ENCODE data around the gene SS18. TPM values are rescaled to one million over a fixed set of nuclear protein-coding genes. Genes with fewer than 3 reads are reported as not detected.

Gene SS18
- total RNA-seq, 4 donors from 2014 or later, result 108 to 287 (median 123) TPM

DNA sequence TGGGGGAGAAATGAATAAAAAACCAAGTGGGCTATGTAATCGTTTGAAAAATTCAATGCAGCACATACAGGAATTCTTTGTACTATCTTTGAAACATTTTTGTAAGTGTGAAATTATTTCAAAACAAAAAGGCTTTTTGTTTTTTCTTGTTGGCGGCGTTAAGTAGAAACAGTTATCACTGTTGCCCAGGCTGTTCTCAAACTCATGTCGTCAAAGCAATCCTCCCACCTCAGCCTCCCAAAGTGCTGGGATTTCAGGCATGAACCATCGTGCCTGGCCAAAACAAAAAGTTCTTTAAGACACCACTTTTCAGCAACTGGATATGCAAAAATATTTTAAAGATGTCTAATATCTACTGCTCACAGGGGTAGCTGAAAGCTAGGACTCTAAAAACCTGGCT is 5.4 kb downstream of the SS18 start:
- TF ChIP-seq, protein P1, sequence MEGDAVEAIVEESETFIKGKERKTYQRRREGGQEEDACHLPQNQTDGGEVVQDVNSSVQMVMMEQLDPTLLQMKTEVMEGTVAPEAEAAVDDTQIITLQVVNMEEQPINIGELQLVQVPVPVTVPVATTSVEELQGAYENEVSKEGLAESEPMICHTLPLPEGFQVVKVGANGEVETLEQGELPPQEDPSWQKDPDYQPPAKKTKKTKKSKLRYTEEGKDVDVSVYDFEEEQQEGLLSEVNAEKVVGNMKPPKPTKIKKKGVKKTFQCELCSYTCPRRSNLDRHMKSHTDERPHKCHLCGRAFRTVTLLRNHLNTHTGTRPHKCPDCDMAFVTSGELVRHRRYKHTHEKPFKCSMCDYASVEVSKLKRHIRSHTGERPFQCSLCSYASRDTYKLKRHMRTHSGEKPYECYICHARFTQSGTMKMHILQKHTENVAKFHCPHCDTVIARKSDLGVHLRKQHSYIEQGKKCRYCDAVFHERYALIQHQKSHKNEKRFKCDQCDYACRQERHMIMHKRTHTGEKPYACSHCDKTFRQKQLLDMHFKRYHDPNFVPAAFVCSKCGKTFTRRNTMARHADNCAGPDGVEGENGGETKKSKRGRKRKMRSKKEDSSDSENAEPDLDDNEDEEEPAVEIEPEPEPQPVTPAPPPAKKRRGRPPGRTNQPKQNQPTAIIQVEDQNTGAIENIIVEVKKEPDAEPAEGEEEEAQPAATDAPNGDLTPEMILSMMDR (IDR thresholded peaks at IDR 0.05), result no peak
- no peak for TF ChIP-seq POLR2A (IDR thresholded peaks at IDR 0.05)
- intact Hi-C loops (cut with DNase I; ENCODE audit: low total_unique reads), result no loop called here
- no peak overlapping the region for H3K4me3 ChIP-seq (ENCODE audit: low read depth, poor library complexity, severe bottlenecking)
- WGBS, 2 donors, result 82 to 91% methylated on average over 5 of the region's 5 CpGs
- no peak for DNase-seq (ENCODE audit: low spot score in 2 of 2)

DNA sequence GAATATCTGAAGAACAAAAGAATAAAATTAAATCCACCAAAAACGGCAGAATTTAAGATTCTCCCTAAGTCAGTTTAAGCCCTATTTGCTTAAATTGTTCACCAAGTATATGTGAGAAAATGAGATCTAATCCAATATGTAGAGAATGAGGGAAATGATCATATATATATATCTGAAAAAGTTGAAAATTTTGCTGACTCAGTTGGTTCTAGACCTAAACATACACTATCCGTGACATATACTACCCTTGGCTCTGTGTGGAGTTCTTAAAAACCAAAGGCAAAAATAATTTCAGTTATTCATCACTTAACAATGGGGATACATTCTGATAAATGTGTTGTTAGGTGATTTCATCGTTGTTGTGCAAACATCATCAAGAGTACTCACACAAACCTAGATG is 7.3 kb downstream of the SS18 start:
- WGBS, 2 donors, result 88 to 94% methylated on average over 3 of the region's 3 CpGs
- DNase-seq (ENCODE audit: low spot score in 2 of 2), result no peak
- intact Hi-C loops (cut with DNase I; ENCODE audit: low total_unique reads), result no loop called here
- no peak overlapping the region for H3K4me3 ChIP-seq (ENCODE audit: low read depth, poor library complexity, severe bottlenecking)
- TF ChIP-seq, protein P1 (IDR thresholded peaks at IDR 0.05), result no peak
- no peak for TF ChIP-seq POLR2A (IDR thresholded peaks at IDR 0.05)

DNA sequence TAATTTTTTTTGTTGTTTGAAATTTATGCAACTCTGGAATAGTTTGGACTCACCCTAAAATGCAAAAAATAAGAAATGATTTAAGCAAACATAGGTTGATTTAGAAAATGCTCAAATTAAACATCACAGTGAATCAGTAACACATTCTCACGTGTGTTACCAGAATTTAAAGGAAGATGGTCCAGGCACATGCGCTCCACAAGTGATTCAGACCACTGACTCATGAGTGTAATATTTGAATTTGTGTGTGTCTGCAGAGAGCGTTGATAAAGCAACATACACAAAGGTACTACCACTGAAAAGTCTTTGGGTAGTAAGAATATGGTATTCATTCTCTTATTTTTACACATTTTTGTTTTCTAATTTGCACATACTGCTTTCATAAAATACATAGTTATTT is 7.9 kb downstream of the SS18 start:
- intact Hi-C loops (cut with DNase I; ENCODE audit: low total_unique reads), result no loop called here
- no peak for DNase-seq (ENCODE audit: low spot score in 2 of 2)
- WGBS, 2 donors, result 88 to 92% methylated on average over 3 of the region's 3 CpGs
- TF ChIP-seq POLR2A (IDR thresholded peaks at IDR 0.05), result no peak
- TF ChIP-seq, protein P1 (IDR thresholded peaks at IDR 0.05), result no peak
- no peak overlapping the region for H3K4me3 ChIP-seq (ENCODE audit: low read depth, poor library complexity, severe bottlenecking)

DNA sequence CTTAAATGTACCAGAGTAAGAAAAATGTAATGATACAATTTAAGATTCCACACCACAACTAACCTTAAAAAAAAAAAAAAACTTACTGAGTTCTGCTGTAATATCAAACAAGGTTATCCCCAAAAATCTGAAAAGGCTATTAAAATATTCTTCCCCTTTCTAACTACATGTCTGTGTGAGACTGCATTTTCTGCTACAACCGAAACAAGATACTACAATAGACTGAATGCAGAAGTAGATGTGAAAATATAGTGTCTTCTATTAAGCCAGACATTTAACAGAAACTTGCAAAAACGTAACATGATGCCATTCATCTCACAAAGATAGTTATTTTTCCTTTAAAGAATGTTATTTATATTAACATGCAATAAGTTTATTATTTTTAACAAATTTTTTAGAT is 16.2 kb downstream of the SS18 start:
- WGBS, 2 donors, result 86 to 90% methylated on average over 2 of the region's 2 CpGs
- intact Hi-C loops (cut with DNase I; ENCODE audit: low total_unique reads), result no loop called here
- no peak overlapping the region for H3K4me3 ChIP-seq (ENCODE audit: low read depth, poor library complexity, severe bottlenecking)
- TF ChIP-seq POLR2A (IDR thresholded peaks at IDR 0.05), result no peak
- TF ChIP-seq, protein P1 (IDR thresholded peaks at IDR 0.05), result no peak
- DNase-seq (ENCODE audit: low spot score in 2 of 2), result no peak

DNA sequence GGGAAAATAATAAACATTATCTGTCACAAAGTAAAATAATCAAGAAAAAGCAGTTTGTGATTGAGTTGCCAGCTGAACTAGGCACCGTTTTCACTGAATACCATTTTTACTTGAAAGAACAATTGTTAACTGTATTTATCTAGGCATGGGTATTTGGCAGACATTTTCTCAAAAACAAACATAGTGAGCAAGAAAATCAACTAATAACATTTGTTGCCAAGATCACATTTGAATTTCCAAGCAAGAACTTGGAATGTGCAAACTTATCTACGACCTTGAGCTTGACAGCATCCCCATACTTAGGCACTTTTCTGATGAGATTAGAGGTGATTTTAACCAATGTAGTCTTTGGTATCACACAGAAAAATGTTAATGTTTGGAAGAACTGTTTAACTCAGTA is 16.7 kb downstream of the SS18 start:
- no peak for DNase-seq (ENCODE audit: low spot score in 2 of 2)
- TF ChIP-seq, protein P1 (IDR thresholded peaks at IDR 0.05), result no peak
- no peak for TF ChIP-seq POLR2A (IDR thresholded peaks at IDR 0.05)
- intact Hi-C loops (cut with DNase I; ENCODE audit: low total_unique reads), result no loop called here
- WGBS, 2 donors, result 54 to 65% methylated on average over 2 of the region's 2 CpGs
- H3K4me3 ChIP-seq (ENCODE audit: low read depth, poor library complexity, severe bottlenecking), result no peak overlapping the region

DNA sequence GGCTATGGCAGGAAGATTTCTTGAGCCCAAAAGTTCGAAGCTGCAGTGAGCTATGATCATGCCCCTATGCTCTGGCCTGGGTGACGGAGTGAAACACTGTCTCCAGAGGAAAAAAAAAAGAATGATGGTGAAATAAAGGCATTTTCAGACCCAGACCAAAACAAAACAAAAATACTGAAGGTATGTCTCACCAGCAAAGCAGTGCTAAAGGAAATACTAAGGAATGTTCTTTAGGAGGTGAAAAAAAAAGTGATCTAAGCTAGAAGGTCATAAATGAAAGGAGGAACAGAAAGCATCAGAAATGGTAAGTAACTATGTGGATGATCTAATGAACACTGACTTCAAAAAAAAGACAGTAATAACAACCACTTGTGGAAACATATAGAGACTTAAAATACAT is 18.7 kb downstream of the SS18 start:
- H3K4me3 ChIP-seq (ENCODE audit: low read depth, poor library complexity, severe bottlenecking), result no peak overlapping the region
- DNase-seq (ENCODE audit: low spot score in 2 of 2), result no peak
- intact Hi-C loops (cut with DNase I; ENCODE audit: low total_unique reads), result no loop called here
- TF ChIP-seq, protein P1 (IDR thresholded peaks at IDR 0.05), result no peak
- no peak for TF ChIP-seq POLR2A (IDR thresholded peaks at IDR 0.05)
- 97% methylated on average over 2 of the region's 2 CpGs for WGBS, 2 donors

All from lower leg skin (tissue), 4 donors.